HepG2 (cell line): ENCODE data around the gene GPR183. TPM values are rescaled to one million over a fixed set of nuclear protein-coding genes. Genes with fewer than 3 reads are reported as not detected.

Source experiments
- ATAC-seq: fragments of 200-7000 bp; cut with Tn5 transposase; 3 replicates; pipeline ENCODE4 v1.9.1; 2020; ENCODE audit warnings: mild to moderate bottlenecking, moderate library complexity
- BruUV-seq: library from RNA; stranded (reverse); fragments of 400-500 nt; replicated peaks from 2 replicates; lab custom pipeline; 2021; lab: Mats Ljungman, UMichigan
- CTCF ChIA-PET: fragments of 300-600 bp; formaldehyde crosslinking; extraction: SDS; loops from one replicate; lab custom pipeline; 2021; ENCODE audit warnings: low total read pairs, inconsistent platforms, low intra/inter-chr PET ratio; lab: Yijun Ruan, JAX
- POLR2A ChIA-PET: fragments of 350-600 bp; sonication (Branson Sonifier 250); formaldehyde crosslinking; loops from one replicate; lab custom pipeline; 2020; ENCODE audit warnings: antibody characterized with exemption, inconsistent platforms; lab: Yijun Ruan, JAX
- DNase-seq: peaks from one replicate; pipeline ENCODE4 v3.0.0-alpha.2; 2015; ENCODE audit warnings: low spot score
- FAIRE-seq: peaks from 3 replicates; lab custom pipeline; 2011; peaks lifted over from hg19 to GRCh38; lab: Jason Lieb, UNC
- H2AFZ ChIP-seq: one replicate; pipeline ENCODE4 v1.6.1; 2011; ENCODE audit warnings: low read length, inconsistent platforms
- H3K27ac ChIP-seq: fragments of 300-600 bp; 3 replicates; pipeline ENCODE4 v1.8.0; 2011; ENCODE audit warnings: mixed run types, mild to moderate bottlenecking, mixed read lengths, low read length, inconsistent platforms; ENCODE audit not compliant: insufficient read depth; ENCODE audit errors: extremely low read length
- H3K27me3 ChIP-seq, 2 experiments: fragments of 200-600 bp in 1 of 2; 2 replicates in 1 of 2; 3 replicates in 1 of 2; pipeline versions ENCODE4 v1.6.0 to v1.8.0; 2011; ENCODE audit warnings: low read length in 2 of 2, mild to moderate bottlenecking in 2 of 2, moderate library complexity in 2 of 2, inconsistent platforms in 1 of 2; ENCODE audit not compliant: insufficient read depth in 2 of 2, control insufficient read depth in 1 of 2
- H3K36me3 ChIP-seq, 2 experiments: fragments of 200-600 bp in 1 of 2; replicated peaks in 1 of 2; 2 replicates in 1 of 2; 3 replicates in 1 of 2; pipeline versions ENCODE4 v1.5.1 to v1.8.0; 2011; ENCODE audit warnings: low read length in 2 of 2, inconsistent platforms in 1 of 2; ENCODE audit not compliant: insufficient read depth in 2 of 2, control insufficient read depth in 1 of 2
- H3K4me1 ChIP-seq: 2 replicates; pipeline ENCODE4 v1.5.1; 2012; ENCODE audit warnings: low read length, inconsistent platforms; ENCODE audit not compliant: insufficient read depth
- H3K4me2 ChIP-seq: 2 replicates; pipeline ENCODE4 v1.6.0; 2011; ENCODE audit warnings: low read depth, low read length, inconsistent platforms
- H3K4me3 ChIP-seq, 3 experiments: fragments of 200-600 bp in 1 of 3; sonication (generic), shearing (Covaris generic) in 1 of 3; replicated peaks in 1 of 3; 2 replicates each; pipeline ENCODE4 v1.5.1; 2011 to 2016; ENCODE audit warnings: low read length in 3 of 3, inconsistent platforms in 2 of 3, low read depth in 2 of 3, mild to moderate bottlenecking in 2 of 3, control low read depth in 1 of 3, mixed read lengths in 1 of 3; ENCODE audit not compliant: insufficient read depth in 1 of 3
- H3K79me2 ChIP-seq: one replicate; pipeline ENCODE4 v1.6.1; 2011; ENCODE audit warnings: low read length, inconsistent platforms; ENCODE audit not compliant: insufficient read depth
- H3K9ac ChIP-seq: 2 replicates; pipeline ENCODE4 v1.6.0; 2011; ENCODE audit warnings: mild to moderate bottlenecking, low read depth, low read length, inconsistent platforms; ENCODE audit not compliant: insufficient read depth
- H3K9me3 ChIP-seq: 2 replicates; pipeline ENCODE4 v1.5.1; 2012; ENCODE audit warnings: mild to moderate bottlenecking, low read length
- H4K20me1 ChIP-seq: 2 replicates; pipeline ENCODE4 v1.6.0; 2011; ENCODE audit warnings: inconsistent platforms, mild to moderate bottlenecking, low read length, moderate library complexity; ENCODE audit not compliant: insufficient read depth
- HDAC6 ChIP-seq: fragments of 200-600 bp; sonication (generic); IDR thresholded peaks from 2 replicates; pipeline ENCODE4 v1.7.0; 2017; ENCODE audit warnings: mild to moderate bottlenecking, antibody characterized with exemption, low read length, low read depth
- HNRNPUL1 ChIP-seq: fragments of 200-400 bp; formaldehyde crosslinking; IDR thresholded peaks from 2 replicates; pipeline ENCODE4 v1.6.1; 2017; ENCODE audit warnings: low read depth, mild to moderate bottlenecking, low read length, moderate library complexity
- MAFF ChIP-seq: IDR thresholded peaks from 2 replicates; pipeline ENCODE4 v1.6.1; 2011; ENCODE audit warnings: low read depth, low read length, improper control_type of control experiment
- MAFK ChIP-seq, 2 experiments: IDR thresholded peaks in 1 of 2; conservative IDR thresholded peaks in 1 of 2; 2 replicates each; pipeline ENCODE4 v1.6.1; 2011; ENCODE audit warnings: improper control_type of control experiment in 2 of 2, low read length in 2 of 2
- ZBTB7B ChIP-seq: sonication (generic); formaldehyde crosslinking; IDR thresholded peaks from 2 replicates; pipeline ENCODE4 v1.4.0; 2020; ENCODE audit warnings: missing genetic modification reagents
- ZNF3 ChIP-seq: IDR thresholded peaks from 2 replicates; pipeline ENCODE4 v1.7.0; 2017; ENCODE audit warnings: inconsistent platforms
- WGBS: methylation state at CpG from one replicate; pipeline ENCODE4 v1.1.6; 2017; ENCODE audit warnings: low lambda C conversion rate; 5-methylcytosine and 5-hydroxymethylcytosine counted together
- in situ Hi-C: cut with HindIII; loops from 2 replicates; pipeline ENCODE4 v1.10.0; 2017; ENCODE audit warnings: low pct_unique_long_range_greater_than_20kb; ENCODE audit not compliant: extremely low pct_ligation_motif_present
- intact Hi-C: fragments of 100-400 bp; cut with micrococcal nuclease; formaldehyde crosslinking; loops from one replicate; pipeline ENCODE4 v1.10.0; 2022; ENCODE audit not compliant: unreplicated experiment
- polyA plus RNA-seq, 8 experiments: library from polyadenylated mRNA; depleted of rRNA in 3 of 8; stranded (reverse) in 7 of 8; unstranded in 1 of 8; fragments of >200 nt; fragmentation: Illumina TruSeq in 4 of 8; extraction: Trizol in 4 of 8; gene quantifications; 2 replicates each; pipeline versions ENCODE4 v1.2.1 to v1.2.3, GENCODE V29; 2011 to 2016; ENCODE audit warnings: low read depth in 4 of 8, missing spikeins in 1 of 8, mixed read lengths in 1 of 8; ENCODE audit not compliant: insufficient read depth in 1 of 8
- total RNA-seq, 5 experiments: library from RNA; depleted of rRNA; stranded (reverse); fragments of >200 nt; fragmentation: Illumina TruSeq; extraction: Trizol; gene quantifications; 2 replicates each; pipeline ENCODE4 v1.2.3, GENCODE V29; 2016; ENCODE audit warnings: low read depth in 1 of 5
- TF ChIP-seq, protein P1 (sequence below), 2 experiments: fragments of 450-650 bp in 1 of 2; sonication (generic) in 1 of 2; formaldehyde crosslinking in 1 of 2; IDR thresholded peaks; 2 replicates each; pipeline versions ENCODE4 v1.6.1 to v1.8.0; 2016 to 2022; ENCODE audit warnings: antibody characterized with exemption in 1 of 2, mild to moderate bottlenecking in 1 of 2, missing genetic modification reagents in 1 of 2
- TF ChIP-seq, protein P2 (sequence below): sonication (generic); formaldehyde crosslinking; IDR thresholded peaks from 2 replicates; pipeline ENCODE4 v1.9.0; 2021; ENCODE audit warnings: missing genetic modification reagents, borderline replicate concordance

The GPR183 gene
- total and polyA plus RNA-seq, 2 of the 13 experiments (the other 11 are each of a cell fraction or from before 2014, with no cell fraction given) = not detected

DNA sequence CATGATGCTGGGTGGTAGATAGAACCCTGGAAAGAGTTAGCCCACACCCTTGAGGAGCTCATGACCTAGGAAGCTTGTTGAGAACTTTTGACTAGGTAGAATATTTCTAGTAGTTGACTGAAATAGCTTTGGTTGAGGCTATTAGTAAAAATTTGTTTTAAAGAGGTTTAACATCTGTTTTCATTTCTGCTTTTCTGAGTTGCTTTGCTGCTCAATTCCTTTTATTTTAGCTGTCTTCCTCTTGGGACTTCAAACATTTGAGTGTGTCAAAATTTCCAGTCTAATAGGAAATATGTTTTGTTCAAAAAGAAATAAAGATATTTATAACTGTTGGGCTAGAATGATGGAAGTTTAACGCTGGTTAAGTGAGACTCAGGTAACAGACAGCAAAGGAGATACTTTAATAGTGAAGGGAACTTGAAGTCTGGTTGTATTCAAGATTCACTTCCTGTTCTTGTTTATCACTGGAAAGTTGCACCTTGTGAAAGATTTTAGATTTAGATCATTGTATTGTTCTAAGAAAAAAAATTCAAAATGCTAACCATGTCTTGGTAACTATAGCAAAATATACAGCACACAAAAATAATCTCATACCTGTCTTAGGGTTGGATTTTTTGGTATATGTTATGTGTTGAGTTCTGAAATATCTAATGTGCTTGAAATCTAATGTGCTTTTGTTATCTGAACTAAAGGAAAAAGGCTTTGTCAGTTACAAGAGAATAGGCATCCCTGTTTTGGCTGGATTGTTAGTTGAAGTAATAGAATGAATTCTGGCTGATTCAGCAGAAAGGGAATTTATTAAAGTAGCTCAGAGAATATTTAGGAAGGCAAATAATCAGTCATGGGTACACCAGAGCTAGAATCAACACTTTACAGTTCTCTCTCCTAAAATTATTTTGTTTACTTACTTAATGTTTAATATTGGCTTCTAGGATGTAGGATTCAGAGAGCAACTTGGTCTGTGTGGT, 24.7 kb downstream of the GPR183 start:
- H3K27ac ChIP-seq = no peak overlapping the region
- H3K4me1 ChIP-seq = peaks cover 17% of the 10 kb centered on the region
- H3K4me3 ChIP-seq = no peak overlapping the region
- no peaks in the 10 kb centered on the region for H3K79me2 ChIP-seq
- whole genome bisulfite sequencing = 97% methylated on average over 1 of the region's 1 CpG
- no peak overlapping the region for H3K9ac ChIP-seq
- DNase-seq = no peak
- H3K27me3 ChIP-seq = no peaks in the 10 kb centered on the region
- no peaks in the 10 kb centered on the region for H3K9me3 ChIP-seq
- H3K4me2 ChIP-seq = no peak overlapping the region
- no TSS peak for BruUV-seq
- H2AFZ ChIP-seq = no peak overlapping the region
- no peak for FAIRE-seq
- H3K36me3 ChIP-seq = peaks cover 4 to 11% of the 10 kb centered on the region in 2 experiments; a peak in 4 of 5 replicates
- CTCF ChIA-PET = no interaction called here
- POLR2A ChIA-PET = no interaction called here
- no peak for ATAC-seq
- TF ChIP-seq ZNF3 (CRISPR knock-in tag) (no peak), HDAC6 (no peak), MAFK (conservative IDR thresholded peaks at IDR 0.05 in 1 of 2, IDR thresholded peaks at IDR 0.05 in 1 of 2; ENCODE audit: low read length in 2 of 2) (peak; percentile 70 to 84), MAFF (peak; percentile 67), HNRNPUL1 (no peak), ZBTB7B (CRISPR knock-in tag) (no peak)
- TF ChIP-seq, protein P1, sequence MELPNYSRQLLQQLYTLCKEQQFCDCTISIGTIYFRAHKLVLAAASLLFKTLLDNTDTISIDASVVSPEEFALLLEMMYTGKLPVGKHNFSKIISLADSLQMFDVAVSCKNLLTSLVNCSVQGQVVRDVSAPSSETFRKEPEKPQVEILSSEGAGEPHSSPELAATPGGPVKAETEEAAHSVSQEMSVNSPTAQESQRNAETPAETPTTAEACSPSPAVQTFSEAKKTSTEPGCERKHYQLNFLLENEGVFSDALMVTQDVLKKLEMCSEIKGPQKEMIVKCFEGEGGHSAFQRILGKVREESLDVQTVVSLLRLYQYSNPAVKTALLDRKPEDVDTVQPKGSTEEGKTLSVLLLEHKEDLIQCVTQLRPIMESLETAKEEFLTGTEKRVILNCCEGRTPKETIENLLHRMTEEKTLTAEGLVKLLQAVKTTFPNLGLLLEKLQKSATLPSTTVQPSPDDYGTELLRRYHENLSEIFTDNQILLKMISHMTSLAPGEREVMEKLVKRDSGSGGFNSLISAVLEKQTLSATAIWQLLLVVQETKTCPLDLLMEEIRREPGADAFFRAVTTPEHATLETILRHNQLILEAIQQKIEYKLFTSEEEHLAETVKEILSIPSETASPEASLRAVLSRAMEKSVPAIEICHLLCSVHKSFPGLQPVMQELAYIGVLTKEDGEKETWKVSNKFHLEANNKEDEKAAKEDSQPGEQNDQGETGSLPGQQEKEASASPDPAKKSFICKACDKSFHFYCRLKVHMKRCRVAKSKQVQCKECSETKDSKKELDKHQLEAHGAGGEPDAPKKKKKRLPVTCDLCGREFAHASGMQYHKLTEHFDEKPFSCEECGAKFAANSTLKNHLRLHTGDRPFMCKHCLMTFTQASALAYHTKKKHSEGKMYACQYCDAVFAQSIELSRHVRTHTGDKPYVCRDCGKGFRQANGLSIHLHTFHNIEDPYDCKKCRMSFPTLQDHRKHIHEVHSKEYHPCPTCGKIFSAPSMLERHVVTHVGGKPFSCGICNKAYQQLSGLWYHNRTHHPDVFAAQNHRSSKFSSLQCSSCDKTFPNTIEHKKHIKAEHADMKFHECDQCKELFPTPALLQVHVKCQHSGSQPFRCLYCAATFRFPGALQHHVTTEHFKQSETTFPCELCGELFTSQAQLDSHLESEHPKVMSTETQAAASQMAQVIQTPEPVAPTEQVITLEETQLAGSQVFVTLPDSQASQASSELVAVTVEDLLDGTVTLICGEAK (IDR thresholded peaks at IDR 0.05) = no peak
- TF ChIP-seq, protein P1 (CRISPR knock-in tag; IDR thresholded peaks at IDR 0.05) = no peak
- TF ChIP-seq, protein P2, sequence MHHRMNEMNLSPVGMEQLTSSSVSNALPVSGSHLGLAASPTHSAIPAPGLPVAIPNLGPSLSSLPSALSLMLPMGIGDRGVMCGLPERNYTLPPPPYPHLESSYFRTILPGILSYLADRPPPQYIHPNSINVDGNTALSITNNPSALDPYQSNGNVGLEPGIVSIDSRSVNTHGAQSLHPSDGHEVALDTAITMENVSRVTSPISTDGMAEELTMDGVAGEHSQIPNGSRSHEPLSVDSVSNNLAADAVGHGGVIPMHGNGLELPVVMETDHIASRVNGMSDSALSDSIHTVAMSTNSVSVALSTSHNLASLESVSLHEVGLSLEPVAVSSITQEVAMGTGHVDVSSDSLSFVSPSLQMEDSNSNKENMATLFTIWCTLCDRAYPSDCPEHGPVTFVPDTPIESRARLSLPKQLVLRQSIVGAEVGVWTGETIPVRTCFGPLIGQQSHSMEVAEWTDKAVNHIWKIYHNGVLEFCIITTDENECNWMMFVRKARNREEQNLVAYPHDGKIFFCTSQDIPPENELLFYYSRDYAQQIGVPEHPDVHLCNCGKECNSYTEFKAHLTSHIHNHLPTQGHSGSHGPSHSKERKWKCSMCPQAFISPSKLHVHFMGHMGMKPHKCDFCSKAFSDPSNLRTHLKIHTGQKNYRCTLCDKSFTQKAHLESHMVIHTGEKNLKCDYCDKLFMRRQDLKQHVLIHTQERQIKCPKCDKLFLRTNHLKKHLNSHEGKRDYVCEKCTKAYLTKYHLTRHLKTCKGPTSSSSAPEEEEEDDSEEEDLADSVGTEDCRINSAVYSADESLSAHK (CRISPR knock-in tag) = no peak
- in situ Hi-C loops (no loop called here), intact Hi-C loops (no loop called here)
- H4K20me1 ChIP-seq = peaks cover 2% of the 10 kb centered on the region; the same call in 1 of the 2 replicates
